Effector memory CD4-positive, alpha-beta T cell (primary cell): ENCODE data around the gene PBX3.

Experiments used
- DNase-seq, 3 donors: peaks; one replicate each; pipeline ENCODE4 v3.0.0-alpha.2; 2020
- H3K27ac ChIP-seq: 2 replicates; pipeline ENCODE4 v1.7.0; 2013; ENCODE audit warnings: mild to moderate bottlenecking, low read length, moderate library complexity; ENCODE audit not compliant: insufficient read depth, poor library complexity, severe bottlenecking
- H3K27me3 ChIP-seq: replicated peaks from 2 replicates; pipeline ENCODE4 v1.7.0; 2013; ENCODE audit warnings: mild to moderate bottlenecking, low read length; ENCODE audit not compliant: insufficient read depth, control insufficient read depth, poor library complexity, severe bottlenecking
- H3K36me3 ChIP-seq: 2 replicates; pipeline ENCODE4 v1.7.0; 2013; ENCODE audit warnings: mild to moderate bottlenecking, low read length, moderate library complexity; ENCODE audit not compliant: control insufficient read depth, insufficient read depth
- H3K4me1 ChIP-seq: 2 replicates; pipeline ENCODE4 v1.7.0; 2013; ENCODE audit warnings: low read length, mild to moderate bottlenecking; ENCODE audit not compliant: control insufficient read depth, insufficient read depth, poor library complexity, severe bottlenecking
- H3K4me3 ChIP-seq: 2 replicates; pipeline ENCODE4 v1.7.0; 2013; ENCODE audit warnings: low read length, low read depth, mild to moderate bottlenecking; ENCODE audit not compliant: insufficient read depth, poor library complexity, severe bottlenecking
- H3K9me3 ChIP-seq: 2 replicates; pipeline ENCODE4 v1.7.0; 2013; ENCODE audit warnings: mild to moderate bottlenecking, low read length, moderate library complexity; ENCODE audit not compliant: control insufficient read depth

The PBX3 gene

GRCh38 chr9:125992557-125992956 lies 245.4 kb downstream of the PBX3 start:
- Histone ChIP-seq H3K9me3 (no peaks in the 10 kb centered on the region), H3K36me3 (no peaks in the 10 kb centered on the region), H3K27ac (no peak overlapping the region), H3K4me3 (no peak overlapping the region), H3K27me3 (no peaks in the 10 kb centered on the region), H3K4me1 (no peaks in the 10 kb centered on the region)
- DNase-seq = no peak

- Histone ChIP-seq H3K4me1 (no peaks in the 10 kb centered on the region), H3K27me3 (no peaks in the 10 kb centered on the region), H3K4me3 (no peak overlapping the region), H3K27ac (no peak overlapping the region), H3K9me3 (no peaks in the 10 kb centered on the region), H3K36me3 (no peaks in the 10 kb centered on the region)
- DNase-seq = no peak
Measured at GRCh38 chr9:125993466-125993865, 246.3 kb downstream of the PBX3 start.

GRCh38 chr9:125994066-125994943 lies 247.1 kb downstream of the PBX3 start:
- Histone ChIP-seq H3K4me1 (no peaks in the 10 kb centered on the region), H3K27ac (no peak overlapping the region), H3K4me3 (no peak overlapping the region), H3K9me3 (no peaks in the 10 kb centered on the region), H3K36me3 (no peaks in the 10 kb centered on the region), H3K27me3 (no peaks in the 10 kb centered on the region)
- DNase-seq = no peak

GRCh38 chr9:125995006-125995405 lies 247.8 kb downstream of the PBX3 start:
- H3K9me3 ChIP-seq = no peaks in the 10 kb centered on the region
- no peak for DNase-seq
- H3K27ac ChIP-seq = no peak overlapping the region
- H3K4me1 ChIP-seq = no peaks in the 10 kb centered on the region
- H3K36me3 ChIP-seq = no peaks in the 10 kb centered on the region
- H3K4me3 ChIP-seq = no peak overlapping the region
- no peaks in the 10 kb centered on the region for H3K27me3 ChIP-seq

- H3K4me1 ChIP-seq = no peaks in the 10 kb centered on the region
- no peak for DNase-seq
- no peaks in the 10 kb centered on the region for H3K9me3 ChIP-seq
- H3K4me3 ChIP-seq = no peak overlapping the region
- H3K27ac ChIP-seq = no peak overlapping the region
- H3K27me3 ChIP-seq = no peaks in the 10 kb centered on the region
- no peaks in the 10 kb centered on the region for H3K36me3 ChIP-seq
Measured at GRCh38 chr9:125995706-125996105, 248.5 kb downstream of the PBX3 start.

GRCh38 chr9:125996791-125997190 lies 249.6 kb downstream of the PBX3 start:
- H3K27ac ChIP-seq = no peak overlapping the region

GRCh38 chr9:125997196-125997823 lies 250.1 kb downstream of the PBX3 start:
- no peaks in the 10 kb centered on the region for H3K27me3 ChIP-seq
- no peak overlapping the region for H3K4me3 ChIP-seq
- H3K9me3 ChIP-seq = no peaks in the 10 kb centered on the region
- H3K36me3 ChIP-seq = no peaks in the 10 kb centered on the region
- no peak overlapping the region for H3K27ac ChIP-seq
- H3K4me1 ChIP-seq = no peaks in the 10 kb centered on the region
- DNase-seq = no peak

More at GRCh38 chr9:125996791-125997190, 249.6 kb downstream of the PBX3 start:
- Histone ChIP-seq H3K9me3 (no peaks in the 10 kb centered on the region), H3K4me1 (no peaks in the 10 kb centered on the region), H3K27me3 (no peaks in the 10 kb centered on the region), H3K36me3 (no peaks in the 10 kb centered on the region), H3K4me3 (no peak overlapping the region)
- DNase-seq = no peak

- DNase-seq = no peak
- no peaks in the 10 kb centered on the region for H3K9me3 ChIP-seq
- no peaks in the 10 kb centered on the region for H3K27me3 ChIP-seq
- no peaks in the 10 kb centered on the region for H3K36me3 ChIP-seq
- no peak overlapping the region for H3K27ac ChIP-seq
- H3K4me3 ChIP-seq = no peak overlapping the region
- no peaks in the 10 kb centered on the region for H3K4me1 ChIP-seq
Measured at GRCh38 chr9:125998837-125999503, 251.8 kb downstream of the PBX3 start.

- H3K27me3 ChIP-seq = no peaks in the 10 kb centered on the region
- no peak for DNase-seq
- H3K27ac ChIP-seq = no peak overlapping the region
- H3K36me3 ChIP-seq = no peaks in the 10 kb centered on the region
- H3K4me3 ChIP-seq = no peak overlapping the region
- no peaks in the 10 kb centered on the region for H3K4me1 ChIP-seq
- H3K9me3 ChIP-seq = no peaks in the 10 kb centered on the region
Measured at GRCh38 chr9:125999504-125999881, 252.3 kb downstream of the PBX3 start.

- H3K4me3 ChIP-seq = no peak overlapping the region
- H3K36me3 ChIP-seq = no peaks in the 10 kb centered on the region
- DNase-seq = no peak
- H3K9me3 ChIP-seq = no peaks in the 10 kb centered on the region
- H3K27me3 ChIP-seq = no peaks in the 10 kb centered on the region
- H3K4me1 ChIP-seq = no peaks in the 10 kb centered on the region
- H3K27ac ChIP-seq = no peak overlapping the region
Measured at GRCh38 chr9:126000256-126000655, 253.1 kb downstream of the PBX3 start.
